ENCODE results near the gene SEMA3E. TPM values are rescaled to one million over a fixed set of nuclear protein-coding genes. Genes with fewer than 3 reads are reported as not detected.
"Not testable (repeated sequence)": the region's sequence is repeated elsewhere in the genome, so short reads cannot be mapped to it uniquely, and the experiment has no call there.

The SEMA3E gene
- polyA plus RNA-seq, 1 donor from 2014 or later = 0.98 TPM

DNA sequence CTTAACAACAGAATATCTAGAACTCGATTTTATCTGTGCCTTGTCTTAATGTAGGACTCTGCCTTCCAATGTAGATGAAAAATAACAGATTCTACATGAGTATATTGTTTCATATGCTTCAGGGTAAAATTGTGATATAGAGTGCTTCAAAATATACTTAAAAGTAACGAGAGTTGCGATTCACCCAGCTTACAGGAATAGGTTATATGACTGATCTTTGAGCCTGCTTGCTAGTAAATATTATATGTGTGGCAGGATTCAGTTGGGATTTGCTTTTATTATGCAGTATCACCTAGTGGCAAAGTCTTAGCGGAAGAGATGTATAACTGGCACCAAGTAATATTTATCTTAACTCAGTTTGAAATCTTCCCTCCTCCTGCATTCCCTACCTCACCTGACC is 183.3 kb downstream of the SEMA3E start:
- H2AFZ ChIP-seq (ENCODE audit: low read depth, low read length) = no peak overlapping the region
- no peaks in the 10 kb centered on the region for H3K79me2 ChIP-seq (replicated peaks; ENCODE audit: insufficient read depth, low read length)
- no peak overlapping the region for H3K27ac ChIP-seq (ENCODE audit: low read length)
- H3K4me3 ChIP-seq (ENCODE audit: low read length) = no peak overlapping the region
- no peaks in the 10 kb centered on the region for H4K20me1 ChIP-seq (ENCODE audit: insufficient read depth)
- H3K36me3 ChIP-seq (ENCODE audit: insufficient read depth, low read length) = no peaks in the 10 kb centered on the region
- H3F3A ChIP-seq (ENCODE audit: insufficient read depth, low read length, poor library complexity, severe bottlenecking) = no peaks in the 10 kb centered on the region
- H3K4me2 ChIP-seq (ENCODE audit: low read length) = no peak overlapping the region
- H3K9me3 ChIP-seq (ENCODE audit: low read length) = no peaks in the 10 kb centered on the region
- no peaks in the 10 kb centered on the region for H3K27me3 ChIP-seq (ENCODE audit: insufficient read depth, low read depth, low read length)
- H3K9me2 ChIP-seq (ENCODE audit: insufficient read depth, low read length) = no peaks in the 10 kb centered on the region
- TF ChIP-seq EP300 (conservative IDR thresholded peaks at IDR 0.05; ENCODE audit: poor library complexity, severe bottlenecking) (no peak), RAD21 (conservative IDR thresholded peaks at IDR 0.05) (no peak), EZH2 (IDR thresholded peaks at IDR 0.05; ENCODE audit: borderline replicate concordance, insufficient read depth, low read length, poor library complexity, severe bottlenecking) (no peak)
- H3K9ac ChIP-seq (ENCODE audit: low read length) = no peak overlapping the region

DNA sequence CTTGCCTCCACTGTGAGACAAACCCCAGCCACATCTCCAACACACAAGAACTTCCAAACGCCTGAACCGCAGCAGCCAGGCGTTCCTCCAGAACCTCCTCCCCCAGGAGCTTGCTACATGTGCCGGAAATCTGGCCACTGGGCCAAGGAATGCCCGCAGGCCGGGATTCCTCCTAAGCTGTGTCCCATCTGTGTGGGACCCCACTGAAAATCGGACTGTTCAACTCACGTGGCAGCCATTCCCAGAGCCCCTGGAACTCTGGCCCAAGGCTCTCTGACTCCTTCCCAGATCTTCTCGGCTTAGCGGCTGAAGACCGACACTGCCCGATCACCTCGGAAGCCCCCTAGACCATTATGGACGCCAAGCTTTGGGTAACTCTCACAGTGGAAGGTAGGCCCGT is 187.1 kb downstream of the SEMA3E start:
- not testable (repeated sequence) for H3K9ac ChIP-seq (ENCODE audit: low read length); H3K27ac ChIP-seq (ENCODE audit: low read length); H2AFZ ChIP-seq (ENCODE audit: low read depth, low read length); H3K4me3 ChIP-seq (ENCODE audit: low read length); H3K9me2 ChIP-seq (ENCODE audit: insufficient read depth, low read length); H3K79me2 ChIP-seq (replicated peaks; ENCODE audit: insufficient read depth, low read length); H3K27me3 ChIP-seq (ENCODE audit: insufficient read depth, low read depth, low read length); H4K20me1 ChIP-seq (ENCODE audit: insufficient read depth); H3K36me3 ChIP-seq (ENCODE audit: insufficient read depth, low read length); H3K4me2 ChIP-seq (ENCODE audit: low read length); H3K9me3 ChIP-seq (ENCODE audit: low read length); H3F3A ChIP-seq (ENCODE audit: insufficient read depth, low read length, poor library complexity, severe bottlenecking)

DNA sequence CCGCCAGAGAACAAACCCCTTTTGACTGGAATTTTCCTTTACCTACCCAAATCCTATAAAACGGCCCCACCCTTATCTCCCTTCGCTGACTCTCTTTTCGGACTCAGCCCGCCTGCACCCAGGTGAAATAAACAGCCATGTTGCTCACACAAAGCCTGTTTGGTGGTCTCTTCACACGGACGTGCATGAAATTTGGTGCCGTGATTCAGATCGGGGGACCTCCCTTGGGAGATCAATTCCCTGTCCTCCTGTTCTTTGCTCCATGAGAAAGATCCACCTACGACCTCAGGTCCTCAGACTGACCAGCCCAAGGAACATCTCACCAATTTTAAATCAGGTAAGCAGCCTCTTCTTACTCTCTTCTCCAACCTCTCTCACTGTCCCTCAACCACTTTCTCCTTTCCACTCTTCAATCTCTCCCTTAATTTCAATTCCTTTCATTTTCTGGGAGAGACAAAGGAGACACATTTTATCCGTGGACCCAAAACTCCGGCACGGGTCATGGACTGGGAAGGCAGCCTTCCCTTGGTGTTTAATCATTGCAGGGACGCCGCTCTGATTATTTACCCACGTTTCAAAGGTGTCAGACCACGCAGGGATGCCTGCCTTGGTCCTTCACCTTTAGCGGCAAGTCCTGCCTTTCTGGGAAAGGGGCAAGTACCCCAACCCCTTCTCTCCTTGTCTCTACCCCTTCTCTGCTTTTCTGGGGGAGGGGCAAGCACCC is 188.8 kb downstream of the SEMA3E start:
- H3K4me3 ChIP-seq (ENCODE audit: low read length); H3K36me3 ChIP-seq (ENCODE audit: insufficient read depth, low read length); H3K9me3 ChIP-seq (ENCODE audit: low read length); H3K27ac ChIP-seq (ENCODE audit: low read length); H3K9me2 ChIP-seq (ENCODE audit: insufficient read depth, low read length); H3K27me3 ChIP-seq (ENCODE audit: insufficient read depth, low read depth, low read length); H2AFZ ChIP-seq (ENCODE audit: low read depth, low read length); H4K20me1 ChIP-seq (ENCODE audit: insufficient read depth); H3K4me2 ChIP-seq (ENCODE audit: low read length); H3K9ac ChIP-seq (ENCODE audit: low read length); H3F3A ChIP-seq (ENCODE audit: insufficient read depth, low read length, poor library complexity, severe bottlenecking); H3K79me2 ChIP-seq (replicated peaks; ENCODE audit: insufficient read depth, low read length): not testable (repeated sequence)

DNA sequence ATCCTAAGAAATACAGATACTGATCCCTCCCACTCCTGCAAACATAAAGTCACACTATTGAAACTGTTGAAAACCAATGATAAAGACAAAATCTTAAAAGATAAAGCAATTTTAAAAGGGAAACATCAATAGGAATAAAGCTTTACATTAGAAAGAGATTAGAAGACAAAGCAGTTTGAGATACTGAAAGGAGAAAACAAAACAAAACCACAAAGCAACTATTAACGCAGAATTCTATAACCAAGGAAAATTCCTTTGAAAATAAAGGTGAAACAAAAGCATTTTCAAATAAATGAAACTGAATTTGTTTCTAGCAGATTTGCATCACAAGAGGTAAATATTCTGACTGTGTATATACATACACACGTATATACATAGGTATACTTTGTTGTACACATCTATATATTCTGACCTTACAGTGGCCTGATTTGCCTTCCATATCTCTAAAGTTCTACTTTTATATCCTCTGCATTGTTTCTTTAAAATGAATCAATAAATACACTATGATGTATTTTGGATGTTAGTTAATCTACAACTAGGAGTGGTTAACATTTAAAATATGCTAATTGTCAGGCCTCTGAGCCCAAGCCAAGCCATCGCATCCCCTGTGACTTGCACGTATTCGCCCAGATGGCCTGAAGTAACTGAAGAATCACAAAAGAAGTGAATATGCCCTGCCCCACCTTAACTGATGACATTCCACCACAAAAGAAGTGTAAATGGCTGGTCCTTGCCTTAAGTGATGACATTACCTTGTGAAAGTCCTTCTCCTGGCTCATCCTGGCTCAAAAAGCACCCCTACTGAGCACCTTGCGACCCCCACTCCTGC is 189.6 kb downstream of the SEMA3E start:
- not testable (repeated sequence) for H3K9ac ChIP-seq (ENCODE audit: low read length); H3K4me2 ChIP-seq (ENCODE audit: low read length); H3K9me2 ChIP-seq (ENCODE audit: insufficient read depth, low read length); H2AFZ ChIP-seq (ENCODE audit: low read depth, low read length); H3K4me3 ChIP-seq (ENCODE audit: low read length); H3K27ac ChIP-seq (ENCODE audit: low read length); H3K36me3 ChIP-seq (ENCODE audit: insufficient read depth, low read length); H3K27me3 ChIP-seq (ENCODE audit: insufficient read depth, low read depth, low read length); H3K9me3 ChIP-seq (ENCODE audit: low read length); H3K79me2 ChIP-seq (replicated peaks; ENCODE audit: insufficient read depth, low read length); H3F3A ChIP-seq (ENCODE audit: insufficient read depth, low read length, poor library complexity, severe bottlenecking); H4K20me1 ChIP-seq (ENCODE audit: insufficient read depth)

Data from neural cell (in vitro differentiated cells).